Neural progenitor cell (in vitro differentiated cells): ENCODE results near the gene SEBOX. TPM values are rescaled to one million over a fixed set of nuclear protein-coding genes. Genes with fewer than 3 reads are reported as not detected.
A peak's percentile ranks its signal among the peaks of the same experiment; 100 is the strongest.

Source experiments
- DNase-seq: peaks from one replicate; pipeline ENCODE4 v3.0.0-alpha.2; 2016; ENCODE audit warnings: low spot score
- H2AFZ ChIP-seq: fragments of 200-600 bp; sonication (generic); replicated peaks from 2 replicates; pipeline ENCODE4 v1.6.1; 2016; ENCODE audit warnings: antibody characterized with exemption
- H3F3A ChIP-seq: fragments of 200-600 bp; sonication (generic); 2 replicates; pipeline ENCODE4 v1.6.1; 2016; ENCODE audit warnings: antibody characterized with exemption, low read depth
- H3K27ac ChIP-seq: fragments of 200-600 bp; sonication (generic); 2 replicates; pipeline ENCODE4 v1.5.1; 2016; ENCODE audit warnings: mild to moderate bottlenecking
- H3K27me3 ChIP-seq: fragments of 200-600 bp; sonication (generic); 2 replicates; pipeline ENCODE4 v1.6.1; 2016; ENCODE audit warnings: mild to moderate bottlenecking, moderate library complexity
- H3K36me3 ChIP-seq: fragments of 200-600 bp; sonication (generic); 2 replicates; pipeline ENCODE4 v1.5.1; 2016
- H3K4me1 ChIP-seq: fragments of 200-600 bp; sonication (generic); 2 replicates; pipeline ENCODE4 v1.6.1; 2016; ENCODE audit warnings: mixed run types
- H3K4me2 ChIP-seq: fragments of 200-600 bp; sonication (generic); 2 replicates; pipeline ENCODE4 v1.6.1; 2016
- H3K4me3 ChIP-seq: fragments of 200-600 bp; sonication (generic); 2 replicates; pipeline ENCODE4 v1.5.1; 2016
- H3K79me2 ChIP-seq: fragments of 200-600 bp; sonication (generic); 2 replicates; pipeline ENCODE4 v1.6.1; 2016; ENCODE audit warnings: low read depth
- H3K9ac ChIP-seq: fragments of 200-600 bp; sonication (generic); 2 replicates; pipeline ENCODE4 v1.6.1; 2016
- H3K9me3 ChIP-seq: fragments of 200-600 bp; sonication (generic); 2 replicates; pipeline ENCODE4 v1.5.1; 2016; ENCODE audit warnings: low read depth
- H4K20me1 ChIP-seq: fragments of 200-600 bp; sonication (generic); 2 replicates; pipeline ENCODE4 v1.6.1; 2016; ENCODE audit warnings: low read depth
- H3K27ac Mint-ChIP-seq: 3 replicates; pipeline ENCODE4 v1.8.0; 2021; ENCODE audit warnings: mixed read lengths
- H3K27me3 Mint-ChIP-seq: 2 replicates; pipeline ENCODE4 v1.8.0; 2022; ENCODE audit warnings: low read depth, mild to moderate bottlenecking, inconsistent platforms, moderate library complexity, mixed read lengths; ENCODE audit not compliant: insufficient read depth
- H3K36me3 Mint-ChIP-seq: 3 replicates; pipeline ENCODE4 v1.8.0; 2021; ENCODE audit warnings: mixed read lengths
- H3K4me1 Mint-ChIP-seq: 3 replicates; pipeline ENCODE4 v1.8.0; 2021; ENCODE audit warnings: mixed read lengths
- H3K4me3 Mint-ChIP-seq: 3 replicates; pipeline ENCODE4 v1.8.0; 2021; ENCODE audit warnings: mild to moderate bottlenecking, moderate library complexity, mixed read lengths
- H3K9me3 Mint-ChIP-seq: 3 replicates; pipeline ENCODE4 v1.8.0; 2020; ENCODE audit warnings: mixed read lengths
- CTCF ChIP-seq: fragments of 200-600 bp; sonication (generic); IDR thresholded peaks from 2 replicates; pipeline ENCODE4 v1.5.1; 2017; ENCODE audit warnings: antibody characterized with exemption, mild to moderate bottlenecking
- EZH2 ChIP-seq: fragments of 200-600 bp; sonication (generic); IDR thresholded peaks from 2 replicates; pipeline ENCODE4 v1.6.1; 2017; ENCODE audit warnings: antibody characterized with exemption, mild to moderate bottlenecking, moderate library complexity
- EZH2phosphoT487 ChIP-seq: fragments of 200-600 bp; sonication (generic); IDR thresholded peaks from 2 replicates; pipeline ENCODE4 v1.6.1; 2017; ENCODE audit warnings: antibody characterized with exemption
- total RNA-seq: library from RNA; depleted of rRNA; stranded (reverse); fragments of >200 nt; gene quantifications from 2 replicates; pipeline ENCODE4 v1.2.3, GENCODE V29; 2015; ENCODE audit warnings: low replicate concordance

The SEBOX gene
- total RNA-seq, 1 donor from 2014 or later = not detected

DNA sequence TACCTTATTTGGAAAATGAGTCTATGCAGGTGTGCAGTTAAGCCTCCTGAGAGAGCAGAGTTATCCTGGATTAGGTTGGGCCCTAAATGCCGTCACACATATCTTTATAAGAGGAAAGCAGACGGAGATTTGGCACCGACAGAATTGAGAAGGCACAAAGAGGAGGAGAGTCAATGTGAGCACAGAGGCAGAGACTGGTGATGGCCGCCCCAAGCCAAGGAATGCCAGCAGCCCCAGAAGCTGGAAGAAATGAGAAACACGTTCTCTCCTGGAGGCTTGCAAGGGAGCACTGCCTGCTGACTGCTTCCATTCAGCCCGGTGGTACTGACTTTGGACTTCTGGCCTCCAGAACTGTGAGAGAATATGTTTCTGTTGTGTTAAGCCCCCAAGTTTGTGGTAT, 37.8 kb upstream of the SEBOX start:
- H3K4me2 ChIP-seq = no peak overlapping the region
- H3K4me3 Mint-ChIP-seq = no peak overlapping the region
- no peaks in the 10 kb centered on the region for H4K20me1 ChIP-seq

DNA sequence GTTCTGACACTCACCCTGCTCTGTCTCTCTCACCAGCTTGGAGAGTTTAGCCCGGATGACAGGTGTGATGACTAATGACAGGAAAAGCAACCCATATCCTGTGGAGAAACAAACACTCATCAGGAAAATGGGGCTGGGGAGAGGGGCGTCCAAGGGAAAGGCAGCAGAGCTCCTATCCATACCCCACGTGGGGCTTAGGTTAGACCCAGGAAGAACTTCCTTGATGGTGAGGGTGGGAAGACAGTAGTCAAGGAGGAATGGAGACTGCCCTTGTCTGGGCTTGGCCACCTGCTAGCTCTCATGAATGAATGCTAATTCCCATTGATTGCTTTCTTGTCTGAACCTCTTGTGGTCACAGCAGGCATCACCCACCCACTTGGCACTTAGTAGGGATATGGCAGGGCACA, 37.2 kb upstream of the SEBOX start:
- no peak for DNase-seq
- H3K27ac ChIP-seq = no peak overlapping the region
- peaks cover 9% of the 10 kb centered on the region for H3K36me3 Mint-ChIP-seq
- H3K4me2 ChIP-seq = no peak overlapping the region
- peaks cover 71% of the 10 kb centered on the region for H3K27me3 ChIP-seq
- no peak overlapping the region for H3K9ac ChIP-seq
- H3K79me2 ChIP-seq = no peaks in the 10 kb centered on the region
- peaks cover 10% of the 10 kb centered on the region for H3F3A ChIP-seq
- H3K36me3 ChIP-seq = no peaks in the 10 kb centered on the region
- H3K4me3 Mint-ChIP-seq = no peak overlapping the region
- no peak overlapping the region for H3K4me3 ChIP-seq
- H4K20me1 ChIP-seq = no peaks in the 10 kb centered on the region
- H3K9me3 ChIP-seq = no peaks in the 10 kb centered on the region
- H2AFZ ChIP-seq = no peak overlapping the region
- no peaks in the 10 kb centered on the region for H3K9me3 Mint-ChIP-seq
- no peak overlapping the region for H3K27ac Mint-ChIP-seq
- TF ChIP-seq EZH2 (no peak), EZH2phosphoT487 (no peak), CTCF (no peak)
- H3K4me1 ChIP-seq = peaks cover 8% of the 10 kb centered on the region
- H3K27me3 Mint-ChIP-seq = peaks cover 20% of the 10 kb centered on the region
- H3K4me1 Mint-ChIP-seq = peaks cover 22% of the 10 kb centered on the region

More for the DNA sequence above, 37.8 kb upstream of the SEBOX start:
- H3K4me3 ChIP-seq = no peak overlapping the region
- H3K36me3 ChIP-seq = no peaks in the 10 kb centered on the region
- H3K4me1 ChIP-seq = peaks cover 14% of the 10 kb centered on the region
- peaks cover 23% of the 10 kb centered on the region for H3K4me1 Mint-ChIP-seq
- H3F3A ChIP-seq = peaks cover 16% of the 10 kb centered on the region
- TF ChIP-seq EZH2phosphoT487 = no peak
- H3K27me3 Mint-ChIP-seq = peaks cover 18% of the 10 kb centered on the region
- no peak overlapping the region for H3K27ac ChIP-seq
- H2AFZ ChIP-seq = no peak overlapping the region
- H3K9me3 Mint-ChIP-seq = no peaks in the 10 kb centered on the region
- H3K9ac ChIP-seq = no peak overlapping the region
- peaks cover 8% of the 10 kb centered on the region for H3K36me3 Mint-ChIP-seq
- no peak for DNase-seq
- no peak overlapping the region for H3K27ac Mint-ChIP-seq
- H3K79me2 ChIP-seq = no peaks in the 10 kb centered on the region
- H3K9me3 ChIP-seq = no peaks in the 10 kb centered on the region
- H3K27me3 ChIP-seq = peaks cover 73% of the 10 kb centered on the region

GRCh38 chr17:28399808-28400207, 34.8 kb upstream of the SEBOX start:
- Histone ChIP-seq H4K20me1 (no peaks in the 10 kb centered on the region), H3K79me2 (no peaks in the 10 kb centered on the region), H3K4me2 (no peak overlapping the region), H3K27ac (no peak overlapping the region), H3K27me3 (peaks cover 47% of the 10 kb centered on the region), H2AFZ (no peak overlapping the region), H3K9me3 (no peaks in the 10 kb centered on the region), H3F3A (no peaks in the 10 kb centered on the region), H3K36me3 (no peaks in the 10 kb centered on the region), H3K9ac (no peak overlapping the region), H3K4me3 (no peak overlapping the region), H3K4me1 (peaks cover under 1% of the 10 kb centered on the region)
- Mint-ChIP-seq H3K27me3 (peaks cover 15% of the 10 kb centered on the region), H3K36me3 (peaks cover 9% of the 10 kb centered on the region), H3K27ac (no peak overlapping the region), H3K4me3 (no peak overlapping the region), H3K4me1 (peaks cover 18% of the 10 kb centered on the region), H3K9me3 (no peaks in the 10 kb centered on the region)
- no peak for TF ChIP-seq EZH2phosphoT487
- no peak for TF ChIP-seq EZH2
- no peak for TF ChIP-seq CTCF
- no peak for DNase-seq

DNA sequence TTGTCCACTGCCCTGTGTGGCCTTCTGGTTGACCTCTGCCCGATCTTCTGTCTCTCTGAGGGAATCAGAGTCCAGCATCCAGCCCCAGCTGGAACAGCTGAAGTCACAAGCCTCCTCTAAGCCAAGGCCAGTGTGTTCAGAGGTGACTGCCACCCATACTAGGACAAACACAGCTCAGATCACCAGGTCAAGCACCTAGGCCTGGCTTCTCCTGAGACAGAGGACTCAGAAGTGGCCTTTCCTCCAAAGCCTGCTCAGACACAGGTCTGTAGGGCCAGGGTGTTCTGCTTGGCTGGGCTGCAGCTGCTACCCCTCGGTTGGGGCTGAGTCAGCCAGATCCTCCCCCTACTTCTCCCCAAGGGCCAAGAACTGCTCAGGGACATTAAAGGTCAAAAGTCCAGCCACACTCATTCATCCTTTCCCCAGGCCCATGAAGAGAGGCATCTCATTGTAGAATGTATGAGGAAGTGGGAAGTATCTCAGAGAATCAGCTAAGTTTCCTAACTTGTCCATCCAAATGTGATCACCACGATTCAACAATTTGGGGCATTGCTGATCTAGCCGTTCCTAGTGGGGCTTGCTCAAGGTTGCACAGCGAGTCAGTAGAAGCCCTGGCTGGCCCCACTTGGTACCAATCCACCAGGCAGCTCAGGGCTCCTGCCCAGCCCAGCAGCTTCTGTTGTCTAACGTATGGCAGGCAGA, 33.4 kb upstream of the SEBOX start:
- no peak overlapping the region for H3K9ac ChIP-seq
- TF ChIP-seq CTCF (no peak), EZH2 (no peak), EZH2phosphoT487 (no peak)
- Mint-ChIP-seq H3K36me3 (peaks cover 14% of the 10 kb centered on the region), H3K9me3 (no peaks in the 10 kb centered on the region), H3K4me1 (peaks cover 13% of the 10 kb centered on the region), H3K4me3 (peak overlapping the region; percentile 54), H3K27me3 (peaks cover 12% of the 10 kb centered on the region), H3K27ac (peak overlapping the region; percentile 64)
- no peak for DNase-seq
- H3K4me2 ChIP-seq = no peak overlapping the region
- H3K36me3 ChIP-seq = no peaks in the 10 kb centered on the region
- H3K9me3 ChIP-seq = no peaks in the 10 kb centered on the region
- no peaks in the 10 kb centered on the region for H3F3A ChIP-seq
- H3K79me2 ChIP-seq = no peaks in the 10 kb centered on the region
- no peak overlapping the region for H3K27ac ChIP-seq
- H4K20me1 ChIP-seq = no peaks in the 10 kb centered on the region
- H3K4me1 ChIP-seq = no peaks in the 10 kb centered on the region
- H3K4me3 ChIP-seq = no peak overlapping the region
- H2AFZ ChIP-seq = no peak overlapping the region
- peaks cover 33% of the 10 kb centered on the region for H3K27me3 ChIP-seq
